ENCODE results near the gene GALNT10.

GALNT10 gene

GRCh38 chr5:154412316-154412715, 221.8 kb downstream of the GALNT10 start:
- no peak for DNase-seq

- no peak for DNase-seq
These were observed 222.4 kb downstream of the GALNT10 start for GRCh38 chr5:154412925-154413324.

- no peak for DNase-seq
These were observed 224.6 kb downstream of the GALNT10 start for GRCh38 chr5:154415114-154415513.

- DNase-seq = no peak
These were observed 227.8 kb downstream of the GALNT10 start for GRCh38 chr5:154418344-154418820.

GRCh38 chr5:154419236-154419635, 228.7 kb downstream of the GALNT10 start:
- DNase-seq = no peak

- no peak for DNase-seq
These were observed 231.3 kb downstream of the GALNT10 start for GRCh38 chr5:154421868-154422267.

GRCh38 chr5:154422298-154422697, 231.8 kb downstream of the GALNT10 start:
- no peak for DNase-seq

GRCh38 chr5:154428208-154428607, 237.7 kb downstream of the GALNT10 start:
- no peak for DNase-seq

- no peak for DNase-seq
These were observed 238.8 kb downstream of the GALNT10 start for GRCh38 chr5:154429341-154429740.

- DNase-seq = no peak
These were observed 239.9 kb downstream of the GALNT10 start for GRCh38 chr5:154430466-154430865.

- DNase-seq = no peak
These were observed 240.6 kb downstream of the GALNT10 start for GRCh38 chr5:154430961-154431630.

- DNase-seq = no peak
These were observed 244.7 kb downstream of the GALNT10 start for GRCh38 chr5:154435226-154435625.

GRCh38 chr5:154437281-154437965, 246.9 kb downstream of the GALNT10 start:
- no peak for DNase-seq

GRCh38 chr5:154440540-154440939, 250.0 kb downstream of the GALNT10 start:
- no peak for DNase-seq

- DNase-seq = no peak
These were observed 252.3 kb downstream of the GALNT10 start for GRCh38 chr5:154442801-154443200.

- peak; percentile 12 for DNase-seq
These were observed 254.3 kb downstream of the GALNT10 start for GRCh38 chr5:154444556-154445421.

GRCh38 chr5:154445422-154446194, 255.1 kb downstream of the GALNT10 start, which contains the start of gene SAP30L:
Gene SAP30L (plus strand): TSS chr5:154445997. CDS start chr5:154446605, 608 bp downstream.
- DNase-seq = peak; percentile 93

- DNase-seq = peak; percentile 17
These were observed 255.9 kb downstream of the GALNT10 start for GRCh38 chr5:154446195-154447088.

GRCh38 chr5:154447089-154447725, 256.7 kb downstream of the GALNT10 start:
- no peak for DNase-seq

- DNase-seq = no peak
These were observed 259.3 kb downstream of the GALNT10 start for GRCh38 chr5:154449786-154450185.

GRCh38 chr5:154451957-154452356, 261.4 kb downstream of the GALNT10 start:
- DNase-seq = no peak
